DMS153 treated with DMSO at 0.1 percent for 48 hours (cell line): Measurements from ENCODE around the gene ATP5ME.
"Not testable (repeated sequence)": the region's sequence is repeated elsewhere in the genome, so short reads cannot be mapped to it uniquely, and the experiment has no call there.

Source experiments
- DNase-seq: peaks from one replicate; lab custom pipeline; 2025; ENCODE audit not compliant: unreplicated experiment; lab: John Stamatoyannopoulos, UW

ATP5ME gene

GRCh38 chr4:674172-675035 lies at the start of gene ATP5ME, which contains the start of gene MYL5:
ATP5ME (minus strand) TSS chr4:674276; CDS start chr4:674247, 29 bp downstream.
MYL5 (plus strand) TSS chr4:674542; CDS start chr4:678027, 3,485 bp downstream.
- DNase-seq = peak; percentile 75

GRCh38 chr4:722851-723360 lies 48.8 kb upstream of the ATP5ME start:
- DNase-seq = no peak

- no peak for DNase-seq
Observed at GRCh38 chr4:722169-722725, 48.2 kb upstream of the ATP5ME start.

GRCh38 chr4:721261-722168 lies 47.4 kb upstream of the ATP5ME start:
- DNase-seq = no peak

- no peak for DNase-seq
Observed at GRCh38 chr4:720111-720860, 46.2 kb upstream of the ATP5ME start.

- DNase-seq = no peak
Observed at GRCh38 chr4:718460-718859, 44.4 kb upstream of the ATP5ME start.

GRCh38 chr4:717601-718320 lies 43.7 kb upstream of the ATP5ME start:
- no peak for DNase-seq

GRCh38 chr4:714087-714486 lies 40.0 kb upstream of the ATP5ME start:
- no peak for DNase-seq

GRCh38 chr4:712916-713632 lies 39.0 kb upstream of the ATP5ME start:
- no peak for DNase-seq

- no peak for DNase-seq
Observed at GRCh38 chr4:712093-712492, 38.0 kb upstream of the ATP5ME start.

GRCh38 chr4:710916-711315 lies 36.8 kb upstream of the ATP5ME start:
- no peak for DNase-seq

- DNase-seq = no peak
Observed at GRCh38 chr4:710116-710515, 36.0 kb upstream of the ATP5ME start.

GRCh38 chr4:709348-709747 lies 35.3 kb upstream of the ATP5ME start:
- DNase-seq = no peak

GRCh38 chr4:708631-708933 lies 34.5 kb upstream of the ATP5ME start:
- DNase-seq = no peak

GRCh38 chr4:707929-708630 lies 34.0 kb upstream of the ATP5ME start:
- DNase-seq = no peak

- no peak for DNase-seq
Observed at GRCh38 chr4:706834-707598, 32.9 kb upstream of the ATP5ME start.

GRCh38 chr4:706083-706633 lies 32.1 kb upstream of the ATP5ME start:
- not testable (repeated sequence) for DNase-seq
